GM18951 (cell line): Measurements from ENCODE around the gene IWS1.
"Not testable (repeated sequence)": the region's sequence is repeated elsewhere in the genome, so short reads cannot be mapped to it uniquely, and the experiment has no call there.

Experiments
- POLR2A ChIP-seq: IDR thresholded peaks from 4 replicates; pipeline ENCODE4 v1.6.1; 2011; ENCODE audit warnings: mild to moderate bottlenecking; ENCODE audit not compliant: insufficient read length, insufficient read depth; ENCODE audit errors: extremely low read depth
- in situ Hi-C: fragments of 300-500 bp; cut with MboI; formaldehyde crosslinking; loops from one replicate; pipeline ENCODE4 v1.12.0; 2022; ENCODE audit warnings: low sequenced_read_pairs, mixed read lengths, inconsistent platforms; ENCODE audit not compliant: unreplicated experiment

Gene IWS1

GRCh38 chr2:127551221-127551930, 25.1 kb upstream of the IWS1 start:
- no peak for TF ChIP-seq POLR2A

GRCh38 chr2:127546797-127547196, 20.5 kb upstream of the IWS1 start:
- in situ Hi-C loops, result no loop called here
- no peak for TF ChIP-seq POLR2A

More at GRCh38 chr2:127551221-127551930, 25.1 kb upstream of the IWS1 start:
- in situ Hi-C loops, result no loop called here

GRCh38 chr2:127545796-127546195, 19.5 kb upstream of the IWS1 start:
- no peak for TF ChIP-seq POLR2A
- in situ Hi-C loops, result no loop called here

GRCh38 chr2:127545189-127545588, 18.9 kb upstream of the IWS1 start:
- in situ Hi-C loops, result no loop called here
- TF ChIP-seq POLR2A, result no peak

- in situ Hi-C loops, result not testable (repeated sequence)
These were observed 16.8 kb upstream of the IWS1 start for GRCh38 chr2:127543013-127543501.

- TF ChIP-seq POLR2A, result no peak
- in situ Hi-C loops, result no loop called here
These were observed 15.9 kb upstream of the IWS1 start for GRCh38 chr2:127542231-127542630.

GRCh38 chr2:127541809-127542208, 15.5 kb upstream of the IWS1 start:
- no peak for TF ChIP-seq POLR2A
- in situ Hi-C loops, result no loop called here

- in situ Hi-C loops, result no loop called here
- no peak for TF ChIP-seq POLR2A
These were observed 11.4 kb upstream of the IWS1 start for GRCh38 chr2:127537644-127538043.

GRCh38 chr2:127536707-127537541, 10.6 kb upstream of the IWS1 start:
- TF ChIP-seq POLR2A, result no peak
- in situ Hi-C loops, result no loop called here

- TF ChIP-seq POLR2A, result no peak
- in situ Hi-C loops, result no loop called here
These were observed 9.6 kb upstream of the IWS1 start for GRCh38 chr2:127535918-127536317.

GRCh38 chr2:127535422-127535901, 9.2 kb upstream of the IWS1 start, which contains the start of gene MYO7B:
Gene MYO7B (plus strand): TSS chr2:127535683. CDS start chr2:127559723, 24,040 bp downstream.
- TF ChIP-seq POLR2A, result no peak
- in situ Hi-C loops, result no loop called here

- in situ Hi-C loops, result no loop called here
- no peak for TF ChIP-seq POLR2A
These were observed 6.0 kb upstream of the IWS1 start for GRCh38 chr2:127532296-127532695.

- in situ Hi-C loops, result no loop called here
- TF ChIP-seq POLR2A, result no peak
These were observed 4.9 kb upstream of the IWS1 start for GRCh38 chr2:127531221-127531648.
